Neural progenitor cell (in vitro differentiated cells): ENCODE measurements around the gene KCNAB1. TPM values are rescaled to one million over a fixed set of nuclear protein-coding genes. Genes with fewer than 3 reads are reported as not detected.
A peak's percentile ranks its signal among the peaks of the same experiment; 100 is the strongest.

ENCODE experiments used
- DNase-seq: peaks from one replicate; pipeline ENCODE4 v3.0.0-alpha.2; 2016; ENCODE audit warnings: low spot score
- H2AFZ ChIP-seq: fragments of 200-600 bp; sonication (generic); replicated peaks from 2 replicates; pipeline ENCODE4 v1.6.1; 2016; ENCODE audit warnings: antibody characterized with exemption
- H3F3A ChIP-seq: fragments of 200-600 bp; sonication (generic); 2 replicates; pipeline ENCODE4 v1.6.1; 2016; ENCODE audit warnings: antibody characterized with exemption, low read depth
- H3K27ac ChIP-seq: fragments of 200-600 bp; sonication (generic); 2 replicates; pipeline ENCODE4 v1.5.1; 2016; ENCODE audit warnings: mild to moderate bottlenecking
- H3K27me3 ChIP-seq: fragments of 200-600 bp; sonication (generic); 2 replicates; pipeline ENCODE4 v1.6.1; 2016; ENCODE audit warnings: mild to moderate bottlenecking, moderate library complexity
- H3K36me3 ChIP-seq: fragments of 200-600 bp; sonication (generic); 2 replicates; pipeline ENCODE4 v1.5.1; 2016
- H3K4me1 ChIP-seq: fragments of 200-600 bp; sonication (generic); 2 replicates; pipeline ENCODE4 v1.6.1; 2016; ENCODE audit warnings: mixed run types
- H3K4me2 ChIP-seq: fragments of 200-600 bp; sonication (generic); 2 replicates; pipeline ENCODE4 v1.6.1; 2016
- H3K4me3 ChIP-seq: fragments of 200-600 bp; sonication (generic); 2 replicates; pipeline ENCODE4 v1.5.1; 2016
- H3K79me2 ChIP-seq: fragments of 200-600 bp; sonication (generic); 2 replicates; pipeline ENCODE4 v1.6.1; 2016; ENCODE audit warnings: low read depth
- H3K9ac ChIP-seq: fragments of 200-600 bp; sonication (generic); 2 replicates; pipeline ENCODE4 v1.6.1; 2016
- H3K9me3 ChIP-seq: fragments of 200-600 bp; sonication (generic); 2 replicates; pipeline ENCODE4 v1.5.1; 2016; ENCODE audit warnings: low read depth
- H4K20me1 ChIP-seq: fragments of 200-600 bp; sonication (generic); 2 replicates; pipeline ENCODE4 v1.6.1; 2016; ENCODE audit warnings: low read depth
- H3K27ac Mint-ChIP-seq: 3 replicates; pipeline ENCODE4 v1.8.0; 2021; ENCODE audit warnings: mixed read lengths
- H3K27me3 Mint-ChIP-seq: 2 replicates; pipeline ENCODE4 v1.8.0; 2022; ENCODE audit warnings: low read depth, mild to moderate bottlenecking, inconsistent platforms, moderate library complexity, mixed read lengths; ENCODE audit not compliant: insufficient read depth
- H3K36me3 Mint-ChIP-seq: 3 replicates; pipeline ENCODE4 v1.8.0; 2021; ENCODE audit warnings: mixed read lengths
- H3K4me1 Mint-ChIP-seq: 3 replicates; pipeline ENCODE4 v1.8.0; 2021; ENCODE audit warnings: mixed read lengths
- H3K4me3 Mint-ChIP-seq: 3 replicates; pipeline ENCODE4 v1.8.0; 2021; ENCODE audit warnings: mild to moderate bottlenecking, moderate library complexity, mixed read lengths
- H3K9me3 Mint-ChIP-seq: 3 replicates; pipeline ENCODE4 v1.8.0; 2020; ENCODE audit warnings: mixed read lengths
- CTCF ChIP-seq: fragments of 200-600 bp; sonication (generic); IDR thresholded peaks from 2 replicates; pipeline ENCODE4 v1.5.1; 2017; ENCODE audit warnings: antibody characterized with exemption, mild to moderate bottlenecking
- EZH2 ChIP-seq: fragments of 200-600 bp; sonication (generic); IDR thresholded peaks from 2 replicates; pipeline ENCODE4 v1.6.1; 2017; ENCODE audit warnings: antibody characterized with exemption, mild to moderate bottlenecking, moderate library complexity
- EZH2phosphoT487 ChIP-seq: fragments of 200-600 bp; sonication (generic); IDR thresholded peaks from 2 replicates; pipeline ENCODE4 v1.6.1; 2017; ENCODE audit warnings: antibody characterized with exemption
- total RNA-seq: library from RNA; depleted of rRNA; stranded (reverse); fragments of >200 nt; gene quantifications from 2 replicates; pipeline ENCODE4 v1.2.3, GENCODE V29; 2015; ENCODE audit warnings: low replicate concordance

The KCNAB1 gene
- total RNA-seq, 1 donor from 2014 or later: 0.24 TPM

DNA sequence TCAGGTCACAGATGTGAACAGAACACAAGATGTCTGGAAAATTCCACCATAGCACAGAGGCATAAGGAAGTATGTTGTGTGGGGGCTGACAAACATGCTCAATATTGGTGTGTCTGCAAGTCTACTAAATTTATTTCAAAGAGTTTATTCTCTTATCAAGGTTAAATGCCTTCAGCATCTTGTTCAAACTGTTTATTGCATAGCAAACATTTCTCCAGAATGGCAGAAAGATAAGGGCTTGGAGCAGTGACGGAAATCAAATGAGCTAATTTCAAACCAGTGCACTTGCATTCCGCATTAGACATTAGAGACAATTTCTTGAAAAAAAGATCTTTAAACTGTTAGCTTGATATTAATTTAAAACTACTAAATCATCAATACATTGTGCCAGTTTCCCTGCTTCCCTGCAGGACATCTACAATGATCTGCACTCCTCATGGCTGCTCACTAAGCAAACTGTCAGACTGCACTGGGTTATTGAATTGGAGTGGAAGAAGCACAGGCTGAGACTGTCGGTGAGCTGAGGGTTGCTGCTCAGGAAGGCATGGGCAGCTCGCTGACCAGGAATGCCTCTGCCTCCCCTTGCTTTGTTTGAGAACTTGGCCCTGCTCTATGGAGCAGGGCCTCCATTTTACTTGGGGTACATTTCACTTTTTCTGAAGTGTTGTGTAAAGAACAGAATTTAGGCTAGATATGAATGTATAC is 89.4 kb downstream of the KCNAB1 start:
- Mint-ChIP-seq H3K36me3 (no peaks in the 10 kb centered on the region), H3K27ac (no peak overlapping the region), H3K4me1 (no peaks in the 10 kb centered on the region), H3K4me3 (no peak overlapping the region), H3K27me3 (peaks cover 6% of the 10 kb centered on the region), H3K9me3 (no peaks in the 10 kb centered on the region)
- no peaks in the 10 kb centered on the region for H3K79me2 ChIP-seq
- H3F3A ChIP-seq: no peaks in the 10 kb centered on the region
- H3K4me3 ChIP-seq: no peak overlapping the region
- H3K36me3 ChIP-seq: no peaks in the 10 kb centered on the region
- no peak overlapping the region for H3K9ac ChIP-seq
- H3K27me3 ChIP-seq: no peaks in the 10 kb centered on the region
- TF ChIP-seq EZH2: no peak
- no peak for TF ChIP-seq CTCF
- TF ChIP-seq EZH2phosphoT487: no peak
- H4K20me1 ChIP-seq: no peaks in the 10 kb centered on the region
- DNase-seq: no peak
- no peaks in the 10 kb centered on the region for H3K9me3 ChIP-seq
- H3K27ac ChIP-seq: no peak overlapping the region
- no peak overlapping the region for H3K4me2 ChIP-seq
- H3K4me1 ChIP-seq: no peaks in the 10 kb centered on the region
- H2AFZ ChIP-seq: no peak overlapping the region

- no peak for DNase-seq
- Histone ChIP-seq H3K36me3 (no peaks in the 10 kb centered on the region), H3K4me2 (no peak overlapping the region), H3K27me3 (no peaks in the 10 kb centered on the region), H3K9ac (no peak overlapping the region), H4K20me1 (no peaks in the 10 kb centered on the region), H3K4me1 (no peaks in the 10 kb centered on the region), H3K9me3 (no peaks in the 10 kb centered on the region), H3K79me2 (no peaks in the 10 kb centered on the region), H3K4me3 (no peak overlapping the region), H3F3A (no peaks in the 10 kb centered on the region), H2AFZ (peak overlapping the region; percentile 9), H3K27ac (no peak overlapping the region)
- Mint-ChIP-seq H3K27me3 (peaks cover 7% of the 10 kb centered on the region), H3K4me3 (no peak overlapping the region), H3K9me3 (no peaks in the 10 kb centered on the region), H3K4me1 (no peaks in the 10 kb centered on the region), H3K27ac (no peak overlapping the region), H3K36me3 (no peaks in the 10 kb centered on the region)
- TF ChIP-seq CTCF (no peak), EZH2 (no peak), EZH2phosphoT487 (no peak)
These were observed 91.2 kb downstream of the KCNAB1 start for GRCh38 chr3:156211583-156211982.

DNA sequence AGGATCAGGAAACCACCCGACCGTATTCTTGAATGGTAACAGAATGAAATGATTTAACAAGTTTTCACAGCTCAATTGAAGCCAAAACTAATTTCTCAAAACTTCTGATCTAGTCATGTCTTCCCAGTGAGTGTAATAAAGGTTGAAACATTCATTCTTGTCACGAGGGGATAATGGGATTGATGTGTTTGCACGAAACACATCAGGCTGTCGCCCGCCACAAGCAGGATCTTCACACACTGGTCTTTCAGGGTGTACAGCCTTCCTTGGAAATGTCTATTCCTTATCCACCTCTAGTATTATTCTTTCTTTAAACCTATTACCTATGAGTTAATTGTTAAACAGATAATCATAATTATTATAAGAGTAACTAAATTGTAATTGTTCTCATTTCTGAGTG is 94.3 kb downstream of the KCNAB1 start:
- H3K27me3 Mint-ChIP-seq: peaks cover 11% of the 10 kb centered on the region
- no peak for DNase-seq
- Histone ChIP-seq H3K4me3 (no peak overlapping the region), H3K9me3 (no peaks in the 10 kb centered on the region), H3K9ac (no peak overlapping the region), H3K4me1 (peaks cover 2% of the 10 kb centered on the region), H3K27me3 (no peaks in the 10 kb centered on the region), H2AFZ (no peak overlapping the region), H3K27ac (no peak overlapping the region), H4K20me1 (no peaks in the 10 kb centered on the region), H3K79me2 (no peaks in the 10 kb centered on the region), H3K36me3 (no peaks in the 10 kb centered on the region), H3K4me2 (no peak overlapping the region), H3F3A (no peaks in the 10 kb centered on the region)
- H3K27ac Mint-ChIP-seq: no peak overlapping the region
- H3K4me3 Mint-ChIP-seq: no peak overlapping the region
- H3K4me1 Mint-ChIP-seq: peaks cover 5% of the 10 kb centered on the region
- no peak for TF ChIP-seq CTCF
- no peak for TF ChIP-seq EZH2
- TF ChIP-seq EZH2phosphoT487: no peak
- H3K36me3 Mint-ChIP-seq: no peaks in the 10 kb centered on the region
- H3K9me3 Mint-ChIP-seq: no peaks in the 10 kb centered on the region
